8988T (cell line): ENCODE data around the gene CSTB.
A peak's percentile ranks its signal among the peaks of the same experiment; 100 is the strongest.

Source experiments
- DNase-seq: peaks from one replicate; pipeline ENCODE4 v3.0.0; 2011

The CSTB gene

GRCh38 chr21:43810505-43811261, 34.6 kb upstream of the CSTB start:
- peak; percentile 96 for DNase-seq

GRCh38 chr21:43809853-43810504, 33.9 kb upstream of the CSTB start:
- DNase-seq = no peak

- DNase-seq = no peak
These were observed 33.3 kb upstream of the CSTB start for GRCh38 chr21:43809346-43809799.

- DNase-seq = no peak
These were observed 32.7 kb upstream of the CSTB start for GRCh38 chr21:43808832-43809251.

- DNase-seq = no peak
These were observed 32.3 kb upstream of the CSTB start for GRCh38 chr21:43808367-43808766.

- DNase-seq = no peak
These were observed 30.1 kb upstream of the CSTB start for GRCh38 chr21:43806017-43806710.

- no peak for DNase-seq
These were observed 29.2 kb upstream of the CSTB start for GRCh38 chr21:43805275-43805800.

GRCh38 chr21:43803558-43804300, 27.6 kb upstream of the CSTB start:
- DNase-seq = no peak

GRCh38 chr21:43802713-43803313, 26.7 kb upstream of the CSTB start:
- DNase-seq = no peak

GRCh38 chr21:43801006-43801783, 25.1 kb upstream of the CSTB start:
- DNase-seq = no peak

GRCh38 chr21:43800566-43800965, 24.5 kb upstream of the CSTB start:
- no peak for DNase-seq

GRCh38 chr21:43800124-43800523, 24.0 kb upstream of the CSTB start:
- no peak for DNase-seq

GRCh38 chr21:43799301-43799840, 23.3 kb upstream of the CSTB start:
- no peak for DNase-seq

GRCh38 chr21:43797925-43798715, 22.0 kb upstream of the CSTB start:
- DNase-seq = no peak

GRCh38 chr21:43797415-43797814, 21.3 kb upstream of the CSTB start:
- DNase-seq = no peak

GRCh38 chr21:43794857-43795256, 18.7 kb upstream of the CSTB start:
- no peak for DNase-seq

- DNase-seq = no peak
These were observed 18.2 kb upstream of the CSTB start for GRCh38 chr21:43794311-43794710.

- no peak for DNase-seq
These were observed 17.1 kb upstream of the CSTB start for GRCh38 chr21:43793243-43793642.

GRCh38 chr21:43792406-43792805, 16.3 kb upstream of the CSTB start:
- no peak for DNase-seq

GRCh38 chr21:43790010-43790524, 14.0 kb upstream of the CSTB start:
- no peak for DNase-seq
